NCI-H1436 treated with DMSO at 0.1 percent for 48 hours (cell line): ENCODE data around the gene RAET1L.
"Not testable (repeated sequence)": the region's sequence is repeated elsewhere in the genome, so short reads cannot be mapped to it uniquely, and the experiment has no call there.

Source experiments
- DNase-seq: peaks from one replicate; lab custom pipeline; 2025; lab: John Stamatoyannopoulos, UW

RAET1L gene, protein sequence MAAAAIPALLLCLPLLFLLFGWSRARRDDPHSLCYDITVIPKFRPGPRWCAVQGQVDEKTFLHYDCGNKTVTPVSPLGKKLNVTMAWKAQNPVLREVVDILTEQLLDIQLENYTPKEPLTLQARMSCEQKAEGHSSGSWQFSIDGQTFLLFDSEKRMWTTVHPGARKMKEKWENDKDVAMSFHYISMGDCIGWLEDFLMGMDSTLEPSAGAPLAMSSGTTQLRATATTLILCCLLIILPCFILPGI

DNA sequence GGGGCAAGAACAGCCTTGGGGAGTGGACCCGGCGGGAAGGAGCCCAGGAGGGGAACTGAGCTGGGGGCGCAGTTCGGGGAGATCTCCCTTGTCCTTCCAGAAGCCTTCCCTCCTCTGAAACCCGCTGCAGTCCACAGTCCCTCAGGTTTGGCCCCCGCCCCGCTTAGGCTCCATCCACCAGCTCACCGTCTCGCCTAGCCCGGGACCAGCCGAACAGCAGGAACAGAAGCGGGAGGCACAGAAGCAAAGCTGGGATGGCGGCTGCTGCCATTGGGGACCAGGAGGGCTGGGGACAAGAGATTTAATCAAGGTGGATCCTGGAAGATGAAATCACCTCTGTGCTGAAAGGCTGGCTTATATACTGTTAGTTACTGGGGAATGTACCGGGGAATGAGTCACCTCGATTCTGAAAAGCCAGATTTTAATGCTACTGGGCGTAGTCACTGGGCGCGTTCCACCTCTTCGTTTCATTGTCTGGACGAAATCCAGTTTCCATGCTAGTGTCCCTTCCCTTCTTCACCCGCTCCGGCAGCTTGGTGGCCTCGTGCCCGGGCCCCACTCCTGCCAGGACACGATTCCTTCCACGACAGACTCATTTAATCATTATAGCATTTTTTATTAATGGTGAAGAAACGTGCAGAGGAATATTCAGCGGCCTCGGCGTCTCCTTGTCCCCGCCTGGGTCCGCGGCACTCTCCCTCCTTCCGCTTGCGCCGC lies at the start of gene RAET1L:
Gene RAET1L, minus strand, starts transcription at position 332 of the 717 bp plus-strand sequence. Its CDS starts 61 bp downstream, at position 271.
- DNase-seq: no peak

DNA sequence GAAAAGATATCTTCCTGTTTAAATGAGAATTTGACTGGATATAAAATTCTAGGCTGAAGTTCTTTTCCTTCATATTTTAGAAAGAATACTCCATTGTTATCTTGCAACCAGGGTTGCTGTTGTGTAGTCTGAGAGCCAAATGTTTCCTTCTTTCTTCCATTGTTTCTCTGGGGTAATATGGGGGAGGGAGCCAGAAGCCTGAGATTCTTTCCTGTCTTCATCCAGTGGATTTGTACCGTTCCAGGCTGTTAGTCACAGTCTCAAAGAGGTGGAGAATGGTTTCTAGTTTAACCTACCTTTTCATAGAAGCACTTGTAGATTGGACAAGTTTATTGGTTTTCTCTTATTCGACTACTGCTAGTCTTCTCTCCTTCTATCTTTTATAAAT lies 49.7 kb upstream of the RAET1L start:
- no peak for DNase-seq

DNA sequence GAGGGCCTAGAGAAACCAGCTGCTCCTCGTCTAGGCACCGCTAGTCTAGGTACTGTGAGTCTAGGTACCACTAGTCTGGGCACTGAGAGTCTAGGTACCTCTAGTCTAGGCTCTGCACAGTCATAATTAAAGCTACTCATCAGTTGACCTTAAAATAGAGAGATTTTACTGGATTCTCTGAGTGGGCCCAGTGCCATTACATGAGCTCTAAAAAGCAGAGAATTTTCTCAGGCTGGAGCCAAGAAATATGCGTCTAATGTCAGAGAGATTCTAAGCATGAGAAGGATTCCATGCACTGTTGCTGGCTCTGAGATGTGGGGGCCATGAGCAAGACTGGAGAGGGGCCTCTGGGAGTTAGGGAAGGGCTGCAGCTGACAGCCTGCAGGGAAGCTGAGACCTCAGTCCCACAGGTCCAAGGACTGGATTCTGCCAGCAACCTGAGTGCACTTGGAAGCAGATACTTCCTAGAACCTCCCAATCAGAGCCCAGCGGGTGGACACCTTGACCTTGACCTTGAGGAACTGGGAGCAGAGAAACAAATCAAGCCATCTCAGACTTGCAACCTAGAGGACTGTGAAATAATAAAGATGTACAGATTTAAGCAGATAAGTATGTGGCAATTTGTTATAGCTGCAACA lies 49.2 kb upstream of the RAET1L start:
- DNase-seq: not testable (repeated sequence)

DNA sequence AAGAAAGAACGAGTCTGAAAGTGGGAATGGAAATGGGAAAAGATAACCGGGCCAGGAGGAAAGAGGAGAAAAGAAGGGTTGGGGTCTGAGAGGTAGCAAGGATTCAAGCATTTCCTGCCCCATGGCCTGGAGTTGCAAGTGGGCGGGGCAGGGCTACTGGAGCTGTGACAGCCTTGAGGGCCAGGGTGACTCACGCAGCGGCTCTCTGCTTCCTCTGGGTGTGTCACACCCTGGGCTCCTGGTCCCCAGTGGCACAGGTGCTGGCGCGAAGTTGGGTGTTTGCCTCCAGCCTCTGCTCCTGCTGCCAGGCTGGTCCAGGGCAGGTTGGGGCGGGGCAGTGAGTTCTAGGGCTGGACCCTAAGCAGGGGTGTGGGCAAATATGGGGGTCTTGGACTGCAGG lies 46.9 kb upstream of the RAET1L start:
- no peak for DNase-seq

DNA sequence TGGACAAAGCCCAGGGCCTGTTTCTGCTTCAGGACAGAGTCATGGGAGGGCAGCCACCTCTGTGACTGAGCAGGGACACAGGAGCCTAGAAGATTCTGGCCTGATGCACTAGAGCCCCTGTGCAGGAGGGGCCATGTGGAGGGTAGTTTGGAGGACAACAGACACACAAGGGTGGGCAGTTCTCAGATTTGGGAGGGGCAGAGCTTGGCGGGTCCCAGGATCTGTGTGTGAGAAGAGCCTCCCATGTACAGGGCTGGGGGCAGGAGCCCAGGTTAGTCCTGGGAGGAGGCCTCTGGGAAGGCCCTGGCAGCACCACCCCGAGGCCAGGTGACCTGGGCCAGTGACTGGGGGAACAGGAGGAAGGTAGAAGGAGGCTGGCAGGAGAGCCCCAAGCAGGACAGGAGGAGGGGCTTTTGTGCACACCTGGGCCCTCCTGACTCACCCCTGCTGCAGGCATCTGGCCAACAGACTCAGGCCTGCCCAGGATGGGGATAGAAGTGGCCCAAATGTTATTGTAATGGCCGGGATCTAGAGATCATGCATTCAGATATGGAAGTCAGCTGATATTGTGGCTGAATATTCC lies 45.0 kb upstream of the RAET1L start:
- no peak for DNase-seq

DNA sequence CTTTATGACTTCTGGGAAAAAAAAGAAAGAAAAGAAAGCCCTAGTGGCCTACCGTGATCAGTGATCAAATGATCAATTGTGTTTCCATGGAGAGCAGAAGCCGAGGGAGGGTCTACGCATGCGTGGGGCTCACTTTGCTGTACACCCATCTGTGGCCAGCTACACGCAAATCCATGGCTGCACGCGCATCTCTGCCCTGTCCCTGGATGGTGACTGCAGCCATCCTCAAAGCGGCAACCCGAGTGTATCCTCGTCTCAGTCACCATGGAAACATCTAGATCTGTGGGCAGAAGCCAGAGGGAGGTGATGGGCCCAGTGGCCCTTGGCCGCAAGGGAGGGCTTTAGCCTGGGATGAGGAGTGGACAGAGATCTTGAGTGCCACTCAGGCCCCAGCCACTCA lies 44.4 kb upstream of the RAET1L start:
- DNase-seq: no peak

DNA sequence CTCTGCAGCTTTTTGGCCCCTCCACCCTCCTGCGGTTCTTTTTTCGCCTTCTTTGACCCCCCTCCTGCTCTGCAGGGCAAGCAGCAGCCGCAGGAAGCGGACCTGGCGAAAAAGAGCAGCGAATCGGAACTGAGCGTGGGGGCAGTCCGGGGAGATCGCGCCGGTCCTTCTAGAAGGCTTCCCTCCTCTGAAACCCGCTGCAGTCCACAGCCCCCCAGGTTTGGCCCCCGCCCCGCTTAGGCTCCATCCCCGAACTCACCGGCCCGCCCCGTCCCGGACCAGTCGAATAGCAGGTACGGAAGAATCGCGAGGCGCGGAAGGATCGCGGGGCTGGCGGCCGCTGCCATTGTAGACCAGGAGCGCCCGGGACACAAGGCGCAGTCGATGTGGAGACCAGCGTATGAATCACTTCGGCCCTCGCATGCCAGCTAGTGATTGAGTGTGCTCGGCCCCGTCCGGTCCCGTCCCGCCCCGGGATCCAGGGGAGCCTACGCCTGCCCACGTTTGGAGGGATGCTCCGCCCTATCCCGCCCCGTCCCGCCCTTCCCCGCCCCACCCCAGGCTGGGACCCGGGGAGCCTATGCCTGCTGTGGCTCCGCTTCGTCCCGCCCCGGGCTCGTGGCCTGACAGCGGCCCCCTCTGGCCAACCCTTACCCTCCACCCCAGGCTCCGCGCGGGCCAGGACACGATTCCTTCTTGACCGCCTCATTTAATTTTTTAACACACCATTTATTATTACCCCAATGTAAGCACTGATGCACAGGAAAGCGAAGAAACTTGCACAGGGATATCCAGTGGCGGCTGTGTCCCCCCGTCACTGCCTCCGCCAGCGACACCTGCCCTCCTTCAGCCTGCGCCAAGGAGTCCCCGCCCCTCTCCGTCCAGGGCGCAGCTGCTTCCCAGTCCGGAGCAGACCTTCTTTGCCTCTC lies 43.7 kb upstream of the RAET1L start, which contains the start of gene ULBP3:
Gene ULBP3, minus strand, starts transcription at position 402 of the 929 bp plus-strand sequence. Its CDS starts 55 bp downstream, at position 347.
- DNase-seq: no peak

DNA sequence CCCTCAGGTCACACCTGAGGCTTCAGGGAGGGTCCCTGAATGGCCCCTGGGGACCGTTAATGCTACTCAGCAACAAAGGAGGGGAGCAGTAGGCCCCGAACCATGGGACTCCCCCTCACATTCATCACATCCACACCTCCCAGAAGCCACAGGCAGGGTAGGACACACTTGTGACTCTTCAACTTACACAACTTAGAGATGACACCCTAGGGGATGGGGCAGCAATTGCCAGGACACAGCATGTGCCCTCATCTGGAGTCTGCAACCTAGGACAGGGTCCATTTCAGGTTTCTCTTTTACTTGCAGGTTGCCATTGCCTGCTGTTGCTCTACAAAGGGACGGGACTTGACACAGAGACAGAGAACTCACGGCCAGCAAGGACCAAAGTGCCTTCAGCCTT lies 42.8 kb upstream of the RAET1L start:
- DNase-seq: no peak

DNA sequence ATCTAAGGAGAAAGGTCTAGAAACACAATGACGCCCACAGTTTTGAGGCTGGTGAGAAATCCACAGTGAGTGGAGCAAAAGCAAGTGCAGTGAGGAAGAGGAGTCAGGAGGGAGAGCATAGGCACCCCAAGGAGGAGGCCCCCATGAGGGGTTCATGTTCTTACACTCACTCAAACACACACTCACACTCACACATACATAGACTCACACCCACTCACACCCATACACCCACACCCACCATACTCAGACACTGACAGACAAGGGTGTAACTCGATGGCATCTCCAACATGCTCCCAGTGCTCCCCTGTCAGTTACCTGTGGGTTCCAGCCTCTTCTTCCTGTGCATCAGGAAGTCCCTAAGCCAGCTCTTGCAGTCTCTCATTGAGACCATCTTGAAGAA lies 39.8 kb upstream of the RAET1L start:
- DNase-seq: no peak

DNA sequence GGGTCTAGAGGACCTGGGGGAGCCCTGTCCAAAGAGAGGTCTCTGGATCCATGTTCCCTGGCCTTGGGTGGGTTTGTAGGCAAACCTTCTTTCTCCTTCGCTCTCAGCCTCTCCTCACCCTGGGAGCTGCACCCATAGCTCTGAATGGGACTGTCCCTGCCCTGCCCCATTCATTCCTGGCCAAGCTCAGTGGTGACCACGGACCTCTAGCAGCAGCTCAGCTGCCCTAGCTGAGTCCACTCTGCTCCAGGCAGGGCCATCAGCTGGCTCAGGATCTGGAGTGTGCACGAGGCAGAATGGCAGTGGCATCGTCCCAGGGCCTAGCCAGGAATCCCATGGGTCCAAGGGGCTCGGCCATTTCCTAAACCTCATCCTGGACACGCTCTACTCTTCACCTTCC lies 38.3 kb upstream of the RAET1L start:
- no peak for DNase-seq

DNA sequence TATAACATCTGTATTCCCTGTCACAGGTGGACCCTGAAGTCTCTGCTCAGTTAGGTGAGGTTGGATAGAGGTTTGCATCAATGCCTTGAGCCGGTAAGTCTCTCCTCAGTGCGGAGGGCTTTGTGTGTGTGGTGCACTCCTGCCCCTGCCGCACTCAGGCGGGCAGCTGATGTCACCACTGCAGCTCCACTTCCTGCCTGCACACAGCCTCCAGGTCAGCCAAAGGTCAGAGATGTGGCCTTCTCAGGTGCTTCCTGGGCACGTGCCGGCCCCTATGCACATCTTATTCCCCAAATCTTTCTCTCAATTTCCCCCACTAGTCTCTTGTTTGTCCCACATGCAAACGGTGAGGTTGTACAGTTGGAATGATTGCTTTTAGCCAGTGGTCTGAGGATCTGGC lies 34.6 kb upstream of the RAET1L start:
- not testable (repeated sequence) for DNase-seq

DNA sequence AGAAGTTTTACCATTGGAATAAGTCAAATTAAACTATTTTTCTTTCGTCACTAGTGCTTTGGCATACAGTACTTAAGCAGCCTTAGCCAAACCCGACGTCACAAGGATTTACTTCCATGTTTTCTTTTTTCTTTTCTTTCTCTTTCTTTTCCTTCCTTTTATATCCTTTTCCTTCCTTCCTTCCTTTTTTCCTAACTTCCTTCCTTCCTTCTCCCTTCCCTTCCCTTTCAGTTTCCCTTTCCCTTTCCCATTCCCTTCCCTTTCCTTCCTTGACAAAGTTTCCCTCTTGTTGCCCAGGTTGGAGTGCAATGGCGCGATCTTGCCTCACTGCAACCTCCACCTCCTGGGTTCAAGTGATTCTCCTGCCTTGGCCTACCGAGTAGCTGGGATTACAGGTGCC lies 33.7 kb upstream of the RAET1L start:
- no peak for DNase-seq

DNA sequence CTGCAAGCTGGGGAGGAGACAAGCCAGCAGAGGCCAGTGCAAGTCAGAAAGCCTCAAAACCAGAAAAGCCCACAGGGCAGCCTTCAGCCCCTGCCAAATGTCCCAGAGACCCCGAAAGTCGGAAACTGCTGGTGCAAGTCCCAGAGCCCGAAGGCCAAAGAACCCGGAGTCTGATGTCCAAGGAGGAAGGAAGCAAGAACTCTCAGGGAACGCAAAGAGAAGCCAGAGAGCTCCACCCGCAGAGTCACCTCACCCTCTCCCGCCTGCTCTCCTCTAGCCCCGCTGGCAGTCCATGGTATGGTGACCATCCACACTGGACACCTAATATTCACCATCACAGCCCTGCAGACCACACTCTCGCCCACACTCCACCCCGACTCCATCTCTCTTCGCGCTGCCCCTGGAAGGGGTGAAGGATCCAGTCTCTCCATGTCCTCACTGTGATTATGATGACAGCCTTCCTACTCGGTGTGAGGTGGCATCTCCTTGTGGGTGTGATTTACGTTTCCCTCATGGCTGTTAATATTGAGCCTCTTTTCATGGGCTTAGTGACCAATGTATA lies 33.0 kb upstream of the RAET1L start:
- no peak for DNase-seq

DNA sequence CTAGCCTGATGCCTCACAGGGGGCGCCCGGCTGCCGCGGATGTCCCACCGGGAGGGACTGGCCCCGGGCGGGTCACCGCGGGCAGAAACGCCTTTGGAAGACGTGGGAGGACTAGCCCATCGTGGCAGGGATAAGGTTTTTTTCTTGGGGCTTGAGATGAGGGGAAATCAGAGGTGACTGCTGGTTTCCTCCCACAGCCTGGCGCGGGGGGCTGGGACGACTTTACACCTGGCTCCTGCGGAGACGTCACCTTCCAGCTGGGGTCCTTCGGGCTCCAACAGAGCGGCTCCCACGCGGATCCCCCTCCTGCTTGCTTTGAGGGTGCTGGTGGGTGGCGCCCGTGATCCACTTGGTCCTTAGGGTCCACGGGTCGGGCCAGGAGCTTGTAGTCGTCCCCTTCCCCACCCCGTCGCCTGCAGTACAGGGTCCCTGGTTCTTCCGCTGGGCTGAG lies 32.2 kb upstream of the RAET1L start:
- no peak for DNase-seq

DNA sequence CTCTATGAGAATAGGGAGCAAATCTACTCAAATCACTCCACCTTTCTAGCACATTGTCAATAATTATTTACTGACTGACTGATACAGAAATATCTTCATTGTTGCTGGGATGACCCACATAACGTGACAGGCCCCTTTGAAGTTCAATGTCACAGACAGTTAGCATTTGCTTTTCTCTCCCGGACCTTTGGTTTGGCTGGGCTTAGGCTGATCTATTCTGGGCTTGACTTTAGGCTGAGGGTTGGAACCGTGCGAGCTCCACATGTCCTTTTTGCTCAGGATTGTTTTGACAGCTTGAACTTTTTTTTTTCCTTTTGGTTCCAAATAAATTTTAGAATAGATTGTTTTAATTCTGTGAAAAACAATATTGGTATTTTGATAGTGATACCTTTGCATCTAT lies 31.6 kb upstream of the RAET1L start:
- DNase-seq: no peak

DNA sequence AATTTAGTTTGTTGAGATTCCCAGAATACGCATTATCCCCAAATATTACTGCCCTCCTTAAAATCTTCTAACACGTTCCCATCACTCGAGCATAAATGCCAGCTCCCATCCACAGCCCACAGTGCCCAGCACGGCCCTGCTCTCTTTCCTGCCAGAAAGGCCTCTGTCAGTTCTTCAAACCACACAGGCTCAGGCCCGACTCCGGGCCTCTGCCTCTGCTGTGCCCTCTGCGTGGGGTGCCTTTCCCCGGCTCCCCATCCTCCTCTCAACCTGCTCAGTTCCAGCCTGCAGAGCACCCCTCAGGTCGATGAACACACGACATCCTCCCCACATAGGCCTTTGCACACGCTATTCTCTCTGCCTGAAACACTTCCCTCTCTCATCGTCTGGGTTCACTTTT lies 30.8 kb upstream of the RAET1L start:
- no peak for DNase-seq

DNA sequence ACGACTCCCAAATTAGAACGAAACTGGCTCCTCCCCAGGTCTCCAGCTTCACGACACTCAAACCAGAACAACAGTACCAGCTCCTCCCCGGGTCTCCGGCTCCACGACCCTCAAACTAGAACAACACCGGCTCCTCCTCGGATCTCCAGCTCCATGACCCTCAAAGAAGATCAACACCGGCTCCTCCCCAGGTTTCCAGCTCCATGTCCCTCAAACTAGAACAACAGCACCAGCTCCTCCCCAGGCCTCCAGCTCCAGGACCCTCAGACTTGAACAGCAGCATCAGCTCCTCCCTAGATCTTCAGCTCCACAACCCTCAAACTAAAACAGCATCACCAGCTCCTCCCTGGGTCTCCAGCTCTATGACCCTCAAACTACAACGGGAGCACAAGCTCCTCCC lies 29.8 kb upstream of the RAET1L start:
- DNase-seq: no peak

DNA sequence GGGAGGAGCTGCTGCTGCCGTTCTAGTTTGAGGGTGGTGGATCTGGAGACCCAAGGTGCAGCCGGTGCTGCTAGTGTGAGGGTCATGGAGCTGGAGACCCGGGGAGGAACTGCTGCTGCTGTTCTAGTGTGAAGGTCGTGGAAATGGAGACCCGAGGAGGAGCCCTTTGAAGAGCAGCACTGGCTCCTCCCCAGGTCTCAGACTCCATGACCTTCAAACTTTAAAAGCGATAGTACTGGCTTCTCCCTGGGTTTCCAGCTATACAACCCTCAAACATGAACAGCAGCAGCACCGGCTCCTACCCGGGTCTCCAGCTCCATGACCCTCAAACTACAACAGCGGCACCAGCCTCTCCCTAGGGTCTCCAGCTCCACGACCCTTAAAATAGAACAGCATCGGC lies 28.1 kb upstream of the RAET1L start:
- DNase-seq: no peak

DNA sequence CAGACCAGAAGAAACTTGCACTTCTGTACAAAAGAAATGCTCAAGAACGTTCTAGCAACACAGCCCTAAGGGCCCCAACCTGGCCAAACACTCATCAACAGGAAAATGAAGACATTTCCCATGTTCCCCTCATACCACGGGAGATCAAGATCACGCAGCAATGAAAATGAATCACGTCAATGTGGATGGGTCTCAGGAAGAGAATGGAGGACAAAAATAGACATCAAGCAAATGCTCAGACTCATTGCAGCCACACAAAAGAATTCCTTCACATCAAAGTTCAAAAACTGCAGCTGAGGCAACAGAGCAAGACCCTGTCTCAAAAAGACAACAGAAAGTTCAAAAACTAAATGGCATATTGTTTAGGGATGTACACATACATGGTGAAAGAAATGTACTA lies 25.5 kb upstream of the RAET1L start:
- no peak for DNase-seq

DNA sequence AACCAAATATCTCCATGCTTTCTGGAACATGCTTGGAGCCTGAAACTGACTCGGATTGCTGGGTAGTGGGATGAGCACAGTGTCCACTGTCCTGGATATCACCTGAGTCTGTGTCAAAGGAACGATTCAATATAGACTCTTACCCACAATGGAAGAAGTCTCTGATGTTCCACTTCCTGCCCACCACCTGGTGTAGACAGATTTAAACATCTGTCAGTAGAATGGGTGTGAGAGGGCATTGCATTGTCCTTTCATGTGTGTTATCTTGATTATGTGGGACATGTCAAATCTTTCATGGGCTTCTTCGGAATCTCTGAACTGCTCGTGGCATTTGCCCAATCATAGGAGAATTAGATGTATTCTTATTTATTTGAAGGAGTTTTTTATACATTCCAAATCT lies 22.8 kb upstream of the RAET1L start:
- no peak for DNase-seq

DNA sequence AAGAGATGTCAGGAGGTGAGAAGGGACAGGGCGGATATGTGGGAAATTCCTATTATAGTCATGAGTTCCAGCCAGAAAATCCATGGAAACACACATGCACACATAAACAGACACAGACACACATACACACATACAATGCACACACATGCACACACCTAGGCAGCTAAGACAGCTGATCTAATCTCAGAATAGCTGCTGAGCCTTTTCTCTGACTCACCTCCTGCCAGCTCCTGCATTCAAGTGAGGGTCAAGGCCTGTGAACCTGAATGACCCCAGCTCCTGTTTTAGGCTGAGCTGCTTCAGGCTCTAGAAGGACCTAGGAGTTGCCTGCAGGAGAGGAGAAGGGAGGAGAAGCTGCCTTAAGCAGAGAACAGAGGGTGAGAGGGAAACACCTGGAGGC lies 21.6 kb upstream of the RAET1L start:
- no peak for DNase-seq
